GM23248 (cell line): ENCODE data around the gene MUCL3.

Experiments
- EZH2 ChIP-seq: fragments of 200-600 bp; sonication (generic); IDR thresholded peaks from 2 replicates; pipeline ENCODE4 v1.6.1; 2018; ENCODE audit warnings: antibody characterized with exemption, mild to moderate bottlenecking; ENCODE audit not compliant: insufficient read depth, poor library complexity, severe bottlenecking
- EZH2phosphoT487 ChIP-seq: fragments of 200-600 bp; sonication (generic); IDR thresholded peaks from 2 replicates; pipeline ENCODE4 v1.6.1; 2018; ENCODE audit warnings: antibody characterized with exemption, moderate library complexity, mild to moderate bottlenecking, low read depth; ENCODE audit not compliant: insufficient read depth

DNA sequence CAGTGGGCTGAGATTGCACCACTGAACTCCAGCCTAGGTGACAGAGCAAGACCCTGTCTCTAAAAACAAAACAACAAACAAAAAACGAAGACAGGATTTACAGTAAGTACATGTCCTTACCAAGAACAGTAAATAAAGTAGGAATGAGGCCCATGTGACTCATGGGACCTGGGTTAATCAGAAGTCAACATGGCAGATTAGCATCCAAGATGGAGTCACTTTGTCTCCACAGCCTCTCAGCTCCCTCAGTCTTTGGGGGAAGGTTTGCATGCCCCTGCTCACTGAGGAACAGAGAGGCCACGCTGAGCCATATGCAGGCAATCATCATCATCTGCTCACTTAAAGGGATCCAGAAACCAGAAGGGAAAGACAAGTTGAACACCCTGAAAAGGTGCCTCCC, 61.7 kb downstream of the MUCL3 start:
- TF ChIP-seq EZH2 (no peak), EZH2phosphoT487 (no peak)
